GM10266 (cell line): ENCODE measurements around the gene GHRL.

ENCODE experiments used
- DNase-seq: peaks from one replicate; pipeline ENCODE4 v3.0.0; 2012; ENCODE audit errors: extremely low spot score
- CTCF ChIP-seq: IDR thresholded peaks from 2 replicates; pipeline ENCODE4 v1.5.1; 2012; ENCODE audit warnings: mild to moderate bottlenecking, low read depth; ENCODE audit not compliant: control insufficient read depth, insufficient read depth; ENCODE audit errors: missing control alignments

Gene GHRL

GRCh38 chr3:10315771-10316344 is 23.1 kb upstream of the GHRL start:
- DNase-seq, result no peak
- TF ChIP-seq CTCF, result no peak

- TF ChIP-seq CTCF, result no peak
- DNase-seq, result no peak
Observed at GRCh38 chr3:10315101-10315500, 22.4 kb upstream of the GHRL start.

GRCh38 chr3:10312861-10313260 is 20.1 kb upstream of the GHRL start:
- DNase-seq, result no peak
- no peak for TF ChIP-seq CTCF

GRCh38 chr3:10312391-10312790 is 19.6 kb upstream of the GHRL start:
- no peak for TF ChIP-seq CTCF
- DNase-seq, result no peak

- no peak for TF ChIP-seq CTCF
- no peak for DNase-seq
Observed at GRCh38 chr3:10311710-10312109, 19.0 kb upstream of the GHRL start.

- no peak for DNase-seq
- TF ChIP-seq CTCF, result no peak
Observed at GRCh38 chr3:10310578-10310977, 17.8 kb upstream of the GHRL start.

- no peak for DNase-seq
- TF ChIP-seq CTCF, result no peak
Observed at GRCh38 chr3:10309736-10310135, 17.0 kb upstream of the GHRL start.
